SK-N-SH (cell line): Measurements from ENCODE around the gene FICD.

Experiments
- JUND ChIP-seq: IDR thresholded peaks from 2 replicates; pipeline ENCODE4 v1.4.0; 2012
- POLR2AphosphoS5 ChIP-seq: IDR thresholded peaks from 2 replicates; pipeline ENCODE4 v1.6.1; 2012; ENCODE audit warnings: low read depth, low read length
- TF ChIP-seq, protein P1 (sequence below): fragments of 200-600 bp; sonication (generic); IDR thresholded peaks from 2 replicates; pipeline ENCODE4 v1.6.1; 2017; ENCODE audit warnings: antibody characterized with exemption, mild to moderate bottlenecking, moderate library complexity

DNA sequence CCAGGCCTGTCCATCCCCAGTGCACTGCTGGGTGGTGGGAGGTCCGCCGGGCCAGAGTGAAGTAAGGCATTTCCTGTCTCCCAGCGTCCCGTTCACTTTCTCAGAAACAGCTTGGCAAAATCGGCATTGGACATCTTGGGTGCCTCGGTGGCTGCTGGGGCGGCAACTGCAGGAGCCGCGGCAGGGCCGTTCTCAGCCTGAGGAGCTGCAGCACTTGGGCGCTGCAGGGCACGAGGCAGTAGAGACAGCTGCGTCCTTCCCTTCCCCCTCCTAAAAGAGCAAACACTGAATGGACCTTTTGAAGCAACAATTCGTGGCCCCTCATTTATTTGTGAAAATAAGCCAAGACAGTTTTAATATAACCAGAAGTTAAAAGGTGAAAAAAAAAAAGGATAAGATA is 8.3 kb downstream of the FICD start:
- TF ChIP-seq JUND: no peak
- TF ChIP-seq, protein P1, sequence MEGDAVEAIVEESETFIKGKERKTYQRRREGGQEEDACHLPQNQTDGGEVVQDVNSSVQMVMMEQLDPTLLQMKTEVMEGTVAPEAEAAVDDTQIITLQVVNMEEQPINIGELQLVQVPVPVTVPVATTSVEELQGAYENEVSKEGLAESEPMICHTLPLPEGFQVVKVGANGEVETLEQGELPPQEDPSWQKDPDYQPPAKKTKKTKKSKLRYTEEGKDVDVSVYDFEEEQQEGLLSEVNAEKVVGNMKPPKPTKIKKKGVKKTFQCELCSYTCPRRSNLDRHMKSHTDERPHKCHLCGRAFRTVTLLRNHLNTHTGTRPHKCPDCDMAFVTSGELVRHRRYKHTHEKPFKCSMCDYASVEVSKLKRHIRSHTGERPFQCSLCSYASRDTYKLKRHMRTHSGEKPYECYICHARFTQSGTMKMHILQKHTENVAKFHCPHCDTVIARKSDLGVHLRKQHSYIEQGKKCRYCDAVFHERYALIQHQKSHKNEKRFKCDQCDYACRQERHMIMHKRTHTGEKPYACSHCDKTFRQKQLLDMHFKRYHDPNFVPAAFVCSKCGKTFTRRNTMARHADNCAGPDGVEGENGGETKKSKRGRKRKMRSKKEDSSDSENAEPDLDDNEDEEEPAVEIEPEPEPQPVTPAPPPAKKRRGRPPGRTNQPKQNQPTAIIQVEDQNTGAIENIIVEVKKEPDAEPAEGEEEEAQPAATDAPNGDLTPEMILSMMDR: no peak
- no peak for TF ChIP-seq POLR2AphosphoS5
